ENCODE data around the gene CDHR5.

The CDHR5 gene

GRCh38 chr11:624705-625635, at the start of gene CDHR5:
CDHR5 (minus strand) TSS chr11:624955; CDS start chr11:624902, 53 bp downstream.
- TF ChIP-seq POLR2A (IDR thresholded peaks at IDR 0.05; ENCODE audit: low read depth, low read length), result no peak
- FAIRE-seq (no peak), DNase-seq (ENCODE audit: insufficient read length, low spot score) (no peak)

- TF ChIP-seq POLR2A (IDR thresholded peaks at IDR 0.05; ENCODE audit: low read depth, low read length), result no peak
- DNase-seq (ENCODE audit: insufficient read length, low spot score) (no peak), FAIRE-seq (no peak)
Measured at GRCh38 chr11:674406-674805, 49.7 kb upstream of the CDHR5 start.

GRCh38 chr11:673866-674265, 49.1 kb upstream of the CDHR5 start:
- TF ChIP-seq POLR2A (IDR thresholded peaks at IDR 0.05; ENCODE audit: low read depth, low read length), result no peak
- DNase-seq (ENCODE audit: insufficient read length, low spot score), result no peak
- FAIRE-seq, result no peak

- FAIRE-seq (no peak), DNase-seq (ENCODE audit: insufficient read length, low spot score) (no peak)
- TF ChIP-seq POLR2A (IDR thresholded peaks at IDR 0.05; ENCODE audit: low read depth, low read length), result no peak
Measured at GRCh38 chr11:665704-666281, 41.0 kb upstream of the CDHR5 start.

- DNase-seq (ENCODE audit: insufficient read length, low spot score) (no peak), FAIRE-seq (no peak)
- TF ChIP-seq POLR2A (IDR thresholded peaks at IDR 0.05; ENCODE audit: low read depth, low read length), result no peak
Measured at GRCh38 chr11:665062-665703, 40.4 kb upstream of the CDHR5 start.

- no peak for FAIRE-seq
Measured at GRCh38 chr11:662689-663274, 38.0 kb upstream of the CDHR5 start.

GRCh38 chr11:660681-661444, 36.1 kb upstream of the CDHR5 start:
- FAIRE-seq (no peak), DNase-seq (ENCODE audit: insufficient read length, low spot score) (no peak)
- no peak for TF ChIP-seq POLR2A (IDR thresholded peaks at IDR 0.05; ENCODE audit: low read depth, low read length)

More at GRCh38 chr11:662689-663274, 38.0 kb upstream of the CDHR5 start:
- TF ChIP-seq POLR2A (IDR thresholded peaks at IDR 0.05; ENCODE audit: low read depth, low read length), result no peak
- DNase-seq (ENCODE audit: insufficient read length, low spot score), result peak; percentile 85

- TF ChIP-seq POLR2A (IDR thresholded peaks at IDR 0.05; ENCODE audit: low read depth, low read length), result no peak
- DNase-seq (ENCODE audit: insufficient read length, low spot score), result no peak
- FAIRE-seq, result no peak
Measured at GRCh38 chr11:660281-660680, 35.5 kb upstream of the CDHR5 start.

- TF ChIP-seq POLR2A (IDR thresholded peaks at IDR 0.05; ENCODE audit: low read depth, low read length), result no peak
- no peak for FAIRE-seq
- no peak for DNase-seq (ENCODE audit: insufficient read length, low spot score)
Measured at GRCh38 chr11:659532-660085, 34.9 kb upstream of the CDHR5 start.

GRCh38 chr11:657691-658126, 33.0 kb upstream of the CDHR5 start:
- DNase-seq (ENCODE audit: insufficient read length, low spot score) (no peak), FAIRE-seq (no peak)
- no peak for TF ChIP-seq POLR2A (IDR thresholded peaks at IDR 0.05; ENCODE audit: low read depth, low read length)

GRCh38 chr11:656866-657265, 32.1 kb upstream of the CDHR5 start:
- DNase-seq (ENCODE audit: insufficient read length, low spot score), result no peak
- no peak for FAIRE-seq
- no peak for TF ChIP-seq POLR2A (IDR thresholded peaks at IDR 0.05; ENCODE audit: low read depth, low read length)

GRCh38 chr11:656426-656825, 31.7 kb upstream of the CDHR5 start:
- TF ChIP-seq POLR2A (IDR thresholded peaks at IDR 0.05; ENCODE audit: low read depth, low read length), result no peak
- FAIRE-seq (no peak), DNase-seq (ENCODE audit: insufficient read length, low spot score) (no peak)
